HG02623 (cell line): ENCODE measurements around the gene CLEC14A.

Experiments used
- ATAC-seq: cut with Tn5 transposase; IDR thresholded peaks from one replicate; pipeline ENCODE4 v1.9.1; 2021; ENCODE audit warnings: moderate library complexity; ENCODE audit not compliant: unreplicated experiment

CLEC14A gene

GRCh38 chr14:38255673-38256532 is at the start of gene CLEC14A:
Gene CLEC14A, minus strand, starts transcription at chr14:38256093. Its CDS starts 71 bp downstream, at chr14:38256022.
- no peak for ATAC-seq

- ATAC-seq = no peak
These were observed 47.1 kb upstream of the CLEC14A start for GRCh38 chr14:38302966-38303365.

- no peak for ATAC-seq
These were observed 46.1 kb upstream of the CLEC14A start for GRCh38 chr14:38302034-38302433.

- ATAC-seq = no peak
These were observed 41.8 kb upstream of the CLEC14A start for GRCh38 chr14:38297681-38298080.

- ATAC-seq = no peak
These were observed 36.0 kb upstream of the CLEC14A start for GRCh38 chr14:38291681-38292467.

GRCh38 chr14:38290601-38291188 is 34.8 kb upstream of the CLEC14A start:
- ATAC-seq = no peak

GRCh38 chr14:38286452-38286851 is 30.6 kb upstream of the CLEC14A start:
- no peak for ATAC-seq

- ATAC-seq = no peak
These were observed 30.1 kb upstream of the CLEC14A start for GRCh38 chr14:38285962-38286361.

GRCh38 chr14:38282936-38283335 is 27.0 kb upstream of the CLEC14A start:
- no peak for ATAC-seq

GRCh38 chr14:38280081-38280480 is 24.2 kb upstream of the CLEC14A start:
- no peak for ATAC-seq

- no peak for ATAC-seq
These were observed 23.7 kb upstream of the CLEC14A start for GRCh38 chr14:38279572-38279971.

GRCh38 chr14:38278035-38278434 is 22.1 kb upstream of the CLEC14A start:
- no peak for ATAC-seq

GRCh38 chr14:38262844-38263243 is 7.0 kb upstream of the CLEC14A start:
- ATAC-seq = no peak

- no peak for ATAC-seq
These were observed 5.7 kb upstream of the CLEC14A start for GRCh38 chr14:38261620-38262019.

- ATAC-seq = no peak
These were observed 1.6 kb upstream of the CLEC14A start for GRCh38 chr14:38257507-38257906.

- no peak for ATAC-seq
These were observed 594 bp upstream of the CLEC14A start for GRCh38 chr14:38256533-38256840.

- ATAC-seq = no peak
These were observed 553 bp downstream of the CLEC14A start for GRCh38 chr14:38255408-38255672.

GRCh38 chr14:38254571-38255407 is 1.1 kb downstream of the CLEC14A start:
- no peak for ATAC-seq

GRCh38 chr14:38253676-38254075 is 2.2 kb downstream of the CLEC14A start:
- no peak for ATAC-seq

GRCh38 chr14:38252066-38252710 is 3.7 kb downstream of the CLEC14A start:
- ATAC-seq = no peak

- no peak for ATAC-seq
These were observed 5.6 kb downstream of the CLEC14A start for GRCh38 chr14:38250331-38250730.
